IPS DF 6.9 (cell line): ENCODE data around the gene PTPN9.
"Not testable (repeated sequence)": the region's sequence is repeated elsewhere in the genome, so short reads cannot be mapped to it uniquely, and the experiment has no call there.

Experiments used
- DNase-seq: peaks from one replicate; pipeline ENCODE4 v3.0.0-alpha.2; 2013; ENCODE audit warnings: low read depth, low spot score
- H3K27ac ChIP-seq: one replicate; pipeline ENCODE4 v1.5.1; 2013; ENCODE audit warnings: low read length, control low read depth
- H3K27me3 ChIP-seq: 2 replicates; pipeline ENCODE4 v1.6.1; 2013; ENCODE audit warnings: mild to moderate bottlenecking, low read length; ENCODE audit not compliant: control insufficient read depth, insufficient read depth
- H3K36me3 ChIP-seq: 2 replicates; pipeline ENCODE4 v1.6.1; 2013; ENCODE audit warnings: low read length; ENCODE audit not compliant: control insufficient read depth, insufficient read depth
- H3K4me1 ChIP-seq: 2 replicates; pipeline ENCODE4 v1.6.1; 2013; ENCODE audit warnings: low read length; ENCODE audit not compliant: control insufficient read depth, insufficient read depth
- H3K4me3 ChIP-seq: 2 replicates; pipeline ENCODE4 v1.5.1; 2013; ENCODE audit warnings: mild to moderate bottlenecking, low read length
- H3K9me3 ChIP-seq: 2 replicates; pipeline ENCODE4 v1.6.1; 2013; ENCODE audit warnings: low read length, inconsistent platforms; ENCODE audit not compliant: control insufficient read depth, insufficient read depth
- WGBS: extraction: QIAGEN DNeasy Blood & Tissue Kit; methylation state at CpG from one replicate; pipeline ENCODE4 v1.1.7; 2013; ENCODE audit warnings: mixed read lengths, missing lambda C conversion rate; ENCODE audit not compliant: insufficient read length, insufficient coverage; 5-methylcytosine and 5-hydroxymethylcytosine counted together

Gene PTPN9

DNA sequence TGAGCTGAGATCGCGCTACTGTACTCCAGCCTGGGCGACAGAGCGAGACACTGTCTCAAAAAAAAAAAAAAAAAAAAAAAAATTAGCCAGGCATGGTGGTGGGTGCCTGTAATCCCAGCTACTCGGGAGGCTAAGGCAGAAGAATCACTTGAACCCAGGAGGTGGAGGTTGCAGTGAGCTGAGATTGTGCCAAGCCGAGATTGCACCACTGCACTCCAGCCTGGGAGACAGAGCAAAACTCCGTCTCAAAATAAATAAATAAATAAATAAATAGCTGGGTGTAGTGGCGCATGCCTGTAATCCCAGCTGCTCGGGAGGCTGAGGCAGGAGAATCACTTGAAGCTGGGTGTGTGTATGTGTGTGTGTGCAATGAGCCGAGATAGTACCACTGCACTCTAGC, 133.8 kb downstream of the PTPN9 start:
- H3K9me3 ChIP-seq, DNase-seq, H3K27ac ChIP-seq, H3K27me3 ChIP-seq, H3K4me3 ChIP-seq, H3K4me1 ChIP-seq, H3K36me3 ChIP-seq: not testable (repeated sequence)
- no CpG with 5 or more reads among the region's 10 CpGs for WGBS

DNA sequence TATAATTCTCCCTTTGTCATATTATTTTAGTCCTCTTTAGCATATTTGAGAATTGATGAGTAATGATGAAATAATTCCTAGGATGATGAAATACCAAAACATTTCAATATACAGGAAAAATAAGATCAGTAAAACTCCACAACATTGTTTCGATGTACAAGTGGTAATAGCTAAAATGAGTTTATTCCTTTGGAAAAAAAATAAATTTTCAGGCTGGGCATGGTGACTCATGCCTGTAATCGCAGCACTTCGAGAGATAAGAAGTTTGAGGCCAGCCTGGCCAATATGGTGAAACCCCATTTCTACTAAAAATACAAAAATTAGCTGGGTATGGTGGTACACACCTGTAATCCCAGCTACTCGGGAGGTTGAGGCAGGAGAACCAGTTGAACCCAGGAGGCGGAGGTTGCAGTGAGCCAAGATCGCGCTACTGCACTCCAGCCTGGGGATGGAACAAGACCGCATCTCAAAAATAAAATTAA, 135.1 kb downstream of the PTPN9 start:
- H3K9me3 ChIP-seq, H3K4me1 ChIP-seq, H3K4me3 ChIP-seq, H3K27ac ChIP-seq, H3K36me3 ChIP-seq, DNase-seq, H3K27me3 ChIP-seq: not testable (repeated sequence)
- WGBS, result no CpG with 5 or more reads among the region's 8 CpGs

DNA sequence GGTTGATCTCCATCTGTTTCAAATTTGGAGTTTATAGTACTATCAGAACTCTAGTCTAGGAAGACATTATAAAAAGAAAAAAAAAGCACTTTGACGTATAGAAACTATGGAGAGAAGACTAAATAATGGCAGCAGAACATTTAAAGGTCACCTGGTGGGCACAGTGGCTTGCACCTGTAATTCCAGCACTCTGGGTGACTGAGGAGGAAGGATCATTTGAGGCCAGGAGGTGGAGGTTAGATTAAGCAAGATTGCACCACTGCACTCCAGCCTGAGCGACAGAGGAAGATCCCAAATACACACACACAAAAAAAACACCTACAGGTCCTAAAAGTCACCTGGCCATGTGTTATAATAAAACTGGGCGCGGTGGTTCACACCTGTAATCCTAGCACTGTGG, 141.4 kb downstream of the PTPN9 start:
- no peak for DNase-seq
- no peaks in the 10 kb centered on the region for H3K9me3 ChIP-seq
- no peak overlapping the region for H3K4me3 ChIP-seq
- H3K4me1 ChIP-seq, result no peaks in the 10 kb centered on the region
- WGBS, result no CpG with 5 or more reads among the region's 4 CpGs
- H3K27me3 ChIP-seq, result no peaks in the 10 kb centered on the region
- no peaks in the 10 kb centered on the region; the same call in 1 of the 2 replicates for H3K36me3 ChIP-seq
- H3K27ac ChIP-seq, result no peak overlapping the region

DNA sequence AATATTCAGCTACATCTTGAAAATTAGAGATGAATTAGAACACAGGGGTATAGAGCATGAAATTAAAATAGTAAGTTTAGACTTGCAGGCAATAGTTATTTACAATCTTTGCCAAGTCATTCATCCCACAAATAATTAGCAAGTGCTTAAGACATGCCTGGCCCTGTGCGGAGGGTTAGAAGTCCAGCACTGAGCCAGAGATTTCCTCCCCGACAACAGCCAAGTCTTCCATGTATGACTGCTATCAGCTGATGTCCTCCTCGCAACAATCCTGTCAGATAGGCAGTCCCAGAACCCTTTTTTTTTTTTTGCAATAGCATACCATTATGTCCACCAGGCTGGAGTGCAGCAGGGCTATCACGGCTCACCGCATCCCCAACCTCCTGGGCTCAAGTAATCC, 142.2 kb downstream of the PTPN9 start:
- H3K27ac ChIP-seq, result no peak overlapping the region
- H3K27me3 ChIP-seq, result no peaks in the 10 kb centered on the region
- no peak overlapping the region for H3K4me3 ChIP-seq
- no peaks in the 10 kb centered on the region for H3K9me3 ChIP-seq
- H3K36me3 ChIP-seq, result no peaks in the 10 kb centered on the region; the same call in 1 of the 2 replicates
- no peaks in the 10 kb centered on the region for H3K4me1 ChIP-seq
- WGBS, result no CpG with 5 or more reads among the region's 5 CpGs
- no peak for DNase-seq

DNA sequence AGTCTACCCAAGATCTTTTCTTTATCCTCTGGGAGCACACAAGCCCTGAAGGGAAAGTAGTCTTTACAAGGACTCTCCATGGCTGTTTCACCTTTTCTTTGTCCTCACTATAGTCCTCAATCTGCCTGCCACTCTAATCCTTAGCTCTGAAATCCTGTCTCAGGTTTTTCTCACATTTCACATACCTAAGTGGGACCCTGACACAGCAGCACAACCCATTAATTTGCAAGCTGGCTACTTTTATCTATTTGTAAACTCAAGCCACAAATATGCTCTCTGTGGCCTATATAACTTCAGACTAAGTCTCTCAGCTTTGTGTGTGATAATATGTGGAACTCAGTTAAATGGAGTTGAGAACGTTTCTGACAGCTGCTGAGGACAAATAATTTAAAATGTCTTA, 147.4 kb downstream of the PTPN9 start:
- no CpG with 5 or more reads among the region's 1 CpG for WGBS

DNA sequence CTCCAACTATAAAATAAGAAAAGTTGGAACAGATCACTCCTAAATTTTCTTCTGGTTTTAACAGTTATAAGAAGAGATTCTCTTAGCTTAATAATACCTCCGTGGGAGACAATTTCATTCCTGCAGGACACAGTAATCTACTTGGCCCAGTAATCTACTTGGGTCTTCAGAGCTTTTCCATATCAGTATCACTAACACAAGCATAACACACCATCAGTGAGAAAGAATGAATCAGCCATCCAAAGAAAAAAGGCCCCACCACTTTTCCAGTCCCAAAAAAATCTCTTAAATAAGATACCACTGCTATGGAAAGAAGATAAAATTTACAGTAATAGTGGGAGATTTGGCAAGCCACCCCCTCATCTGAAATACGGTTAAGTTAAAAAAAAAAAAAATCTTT, 147.8 kb downstream of the PTPN9 start:
- no CpG with 5 or more reads among the region's 2 CpGs for WGBS
- no peak overlapping the region for H3K27ac ChIP-seq
- no peak for DNase-seq
- H3K9me3 ChIP-seq, result no peaks in the 10 kb centered on the region
- peaks cover 4% of the 10 kb centered on the region; the same call in 1 of the 2 replicates for H3K36me3 ChIP-seq
- H3K4me3 ChIP-seq, result no peak overlapping the region
- H3K27me3 ChIP-seq, result no peaks in the 10 kb centered on the region
- H3K4me1 ChIP-seq, result no peaks in the 10 kb centered on the region

More for the DNA sequence above, 147.4 kb downstream of the PTPN9 start:
- peaks cover 4% of the 10 kb centered on the region; the same call in 1 of the 2 replicates for H3K36me3 ChIP-seq
- no peak overlapping the region for H3K4me3 ChIP-seq
- no peaks in the 10 kb centered on the region for H3K4me1 ChIP-seq
- H3K27me3 ChIP-seq, result no peaks in the 10 kb centered on the region
- DNase-seq, result no peak
- H3K9me3 ChIP-seq, result no peaks in the 10 kb centered on the region
- no peak overlapping the region for H3K27ac ChIP-seq

DNA sequence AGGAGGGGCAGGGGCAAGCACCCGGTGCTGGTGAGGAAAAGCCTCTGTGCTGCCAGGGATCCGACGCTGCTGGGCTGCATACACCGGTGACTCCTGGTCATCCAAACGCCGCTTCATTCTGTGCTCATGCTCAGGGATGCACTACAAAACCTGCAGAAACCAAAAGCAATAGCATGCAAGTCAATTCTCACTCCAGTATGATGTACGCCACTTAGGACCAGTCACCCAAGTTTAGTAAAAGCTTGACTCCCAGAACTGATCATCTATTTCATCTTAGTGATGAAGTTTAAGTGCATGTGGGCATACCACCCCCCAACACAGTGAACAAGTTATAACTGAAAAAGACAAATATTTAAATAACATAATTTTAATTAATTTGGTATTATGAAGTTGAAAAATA, 148.9 kb downstream of the PTPN9 start:
- Histone ChIP-seq H3K4me3 (no peak overlapping the region), H3K27me3 (no peaks in the 10 kb centered on the region), H3K27ac (no peak overlapping the region), H3K36me3 (peaks cover 4% of the 10 kb centered on the region; the same call in 1 of the 2 replicates), H3K4me1 (no peaks in the 10 kb centered on the region), H3K9me3 (no peaks in the 10 kb centered on the region)
- DNase-seq, result no peak
- no CpG with 5 or more reads among the region's 7 CpGs for WGBS

DNA sequence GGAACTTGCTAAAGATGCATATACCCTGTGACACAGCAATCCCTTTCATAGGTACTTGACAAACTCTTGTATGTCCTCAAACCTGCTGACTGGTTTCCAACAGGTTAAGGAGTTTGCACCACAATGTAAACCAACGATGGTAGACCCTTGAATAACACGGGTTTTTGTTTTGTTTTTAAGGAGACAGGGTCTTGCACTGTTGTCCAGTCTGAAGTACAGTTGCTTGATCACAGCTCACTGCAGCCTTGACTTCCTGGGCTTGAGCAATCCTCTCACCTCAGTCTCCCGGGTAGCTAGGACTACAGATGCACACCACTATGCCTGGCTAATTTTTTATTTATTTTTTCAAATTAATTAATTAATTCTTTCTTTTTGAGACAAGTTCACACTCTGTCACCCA, 151.0 kb downstream of the PTPN9 start:
- WGBS, result no CpG with 5 or more reads among the region's 3 CpGs
- peaks cover 7% of the 10 kb centered on the region; the same call in 1 of the 2 replicates for H3K36me3 ChIP-seq

DNA sequence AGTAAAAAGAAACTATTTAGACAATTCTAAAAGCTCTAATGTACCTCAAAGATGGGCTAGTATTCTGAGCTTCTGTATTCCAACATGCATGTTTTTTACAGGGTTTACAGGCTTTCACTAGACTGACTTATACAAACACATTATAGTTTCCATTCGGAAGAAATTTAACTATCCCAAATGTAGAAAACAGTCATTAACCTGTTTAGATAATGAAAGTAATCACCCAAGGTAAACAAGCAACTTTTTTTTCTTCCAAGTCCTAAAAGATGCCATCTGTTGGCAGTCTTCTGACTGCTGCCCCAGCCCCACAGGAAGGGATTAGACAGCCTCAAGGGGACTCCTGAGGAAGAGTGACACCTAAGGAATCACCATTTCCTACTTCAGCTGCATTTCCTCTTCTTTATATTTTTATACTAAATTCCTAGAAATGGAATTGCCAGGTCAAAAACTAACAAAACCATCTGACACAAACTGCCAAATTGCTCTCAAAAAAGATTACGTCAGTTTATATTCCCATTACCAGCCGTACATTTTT, 153.1 kb downstream of the PTPN9 start:
- WGBS, result no CpG with 5 or more reads among the region's 3 CpGs
- Histone ChIP-seq H3K36me3 (peaks cover 11% of the 10 kb centered on the region; the same call in 1 of the 2 replicates), H3K27ac (no peak overlapping the region)

More for the DNA sequence above, 151.0 kb downstream of the PTPN9 start:
- H3K4me3 ChIP-seq, result no peak overlapping the region
- H3K4me1 ChIP-seq, result no peaks in the 10 kb centered on the region
- H3K27ac ChIP-seq, result no peak overlapping the region
- no peaks in the 10 kb centered on the region for H3K27me3 ChIP-seq
- DNase-seq, result no peak
- H3K9me3 ChIP-seq, result no peaks in the 10 kb centered on the region

DNA sequence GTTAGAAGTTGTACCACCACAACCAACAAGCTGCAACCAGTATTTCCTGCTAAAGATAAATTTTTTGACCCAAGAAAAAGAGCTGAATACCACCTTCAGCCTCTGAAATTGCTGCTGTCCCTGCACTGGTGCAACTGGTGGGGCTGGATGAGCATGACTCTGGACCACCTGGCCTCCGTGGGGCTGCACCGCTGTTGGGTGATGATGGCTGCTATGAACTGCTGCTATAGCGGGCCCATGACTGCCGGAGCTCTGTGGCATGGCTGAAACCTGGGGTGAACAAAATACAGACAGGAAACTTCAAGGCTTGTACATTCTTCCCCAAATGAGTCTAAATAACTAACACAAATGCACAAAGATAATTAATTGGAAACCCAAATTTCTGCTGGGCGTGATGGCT, 156.6 kb downstream of the PTPN9 start:
- no CpG with 5 or more reads among the region's 5 CpGs for whole genome bisulfite sequencing
- no peak for DNase-seq
- Histone ChIP-seq H3K36me3 (peaks cover 7% of the 10 kb centered on the region; the same call in 1 of the 2 replicates), H3K27ac (no peak overlapping the region), H3K4me3 (no peak overlapping the region), H3K4me1 (no peaks in the 10 kb centered on the region), H3K9me3 (no peaks in the 10 kb centered on the region; the same call in 1 of the 2 replicates), H3K27me3 (no peaks in the 10 kb centered on the region)

More for the DNA sequence above, 153.1 kb downstream of the PTPN9 start:
- H3K4me3 ChIP-seq, result no peak overlapping the region
- H3K4me1 ChIP-seq, result no peaks in the 10 kb centered on the region
- H3K27me3 ChIP-seq, result no peaks in the 10 kb centered on the region
- no peaks in the 10 kb centered on the region for H3K9me3 ChIP-seq
- no peak for DNase-seq

DNA sequence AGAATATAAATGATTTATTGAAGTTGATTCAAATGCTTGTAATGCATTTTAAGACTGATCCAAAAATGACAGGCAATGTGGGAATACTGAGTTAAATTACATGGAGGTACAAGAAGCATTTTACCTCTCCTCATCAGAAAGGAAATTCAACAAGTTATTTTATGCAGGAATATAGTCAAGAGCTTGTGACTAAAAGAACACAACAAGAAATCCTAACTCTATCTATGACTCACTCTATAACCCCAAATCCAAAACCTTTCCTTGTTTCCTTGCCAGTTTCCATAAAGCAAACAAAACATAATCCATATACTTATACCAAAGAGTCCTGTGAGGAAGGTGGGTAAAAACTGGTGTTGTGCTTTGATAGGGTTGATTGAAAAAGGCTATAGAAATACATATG, 158.4 kb downstream of the PTPN9 start:
- Histone ChIP-seq H3K4me1 (no peaks in the 10 kb centered on the region), H3K4me3 (no peak overlapping the region), H3K27ac (no peak overlapping the region), H3K36me3 (peaks cover 7% of the 10 kb centered on the region; the same call in 1 of the 2 replicates), H3K9me3 (no peaks in the 10 kb centered on the region; the same call in 1 of the 2 replicates), H3K27me3 (no peaks in the 10 kb centered on the region)
- no peak for DNase-seq
